Naive B cell (primary cell): ENCODE results near the gene KHDRBS2. TPM values are rescaled to one million over a fixed set of nuclear protein-coding genes. Genes with fewer than 3 reads are reported as not detected.

Experiments used
- ATAC-seq, 2 donors: fragments of 150-1000 bp; cut with Tn5 transposase; 2 replicates each; pipeline ENCODE4 v1.10.0; 2021; ENCODE audit warnings: low read depth in 2 of 2, mild to moderate bottlenecking in 2 of 2, moderate library complexity in 2 of 2
- DNase-seq: peaks from one replicate; pipeline ENCODE4 v3.0.0; 2022
- H3K27ac Mint-ChIP-seq, 6 donors: one replicate each; pipeline ENCODE4 v1.8.0; 2020 to 2022; ENCODE audit warnings: mild to moderate bottlenecking in 6 of 6, mixed read lengths in 6 of 6, moderate library complexity in 5 of 6, inconsistent platforms in 2 of 6
- H3K27me3 Mint-ChIP-seq, 3 donors: one replicate each; pipeline ENCODE4 v1.8.0; 2021 to 2022; ENCODE audit warnings: mixed read lengths in 3 of 3, mild to moderate bottlenecking in 1 of 3
- H3K36me3 Mint-ChIP-seq, 2 donors: one replicate each; pipeline ENCODE4 v1.8.0; 2020 to 2022; ENCODE audit warnings: mixed read lengths in 2 of 2, inconsistent platforms in 1 of 2, mild to moderate bottlenecking in 1 of 2
- H3K4me1 Mint-ChIP-seq, 3 donors: one replicate each; pipeline ENCODE4 v1.8.0; 2020 to 2022; ENCODE audit warnings: mixed read lengths in 3 of 3, inconsistent platforms in 1 of 3, mild to moderate bottlenecking in 1 of 3, moderate library complexity in 1 of 3
- H3K4me3 Mint-ChIP-seq, 8 donors: one replicate each; pipeline ENCODE4 v1.8.0; 2020 to 2022; ENCODE audit warnings: mild to moderate bottlenecking in 8 of 8, mixed read lengths in 8 of 8, moderate library complexity in 8 of 8, inconsistent platforms in 2 of 8
- H3K9me3 Mint-ChIP-seq, 7 donors: one replicate each; pipeline ENCODE4 v1.8.0; 2020 to 2022; ENCODE audit warnings: mixed read lengths in 7 of 7, mild to moderate bottlenecking in 5 of 7, inconsistent platforms in 2 of 7, moderate library complexity in 1 of 7
- polyA plus RNA-seq, 6 donors: library from polyadenylated mRNA; unstranded; fragments of 300-500 nt; fragmentation: Illumina TruSeq; gene quantifications; one replicate each; pipeline ENCODE4 v1.2.3, GENCODE V29; 2021; ENCODE audit warnings: low read depth in 6 of 6

Gene KHDRBS2
- polyA plus RNA-seq, 6 donors from 2014 or later: 7.5 to 16.0 (median 12.7) TPM

GRCh38 chr6:62272114-62272513 is 13.9 kb downstream of the KHDRBS2 start:
- H3K27ac Mint-ChIP-seq: no peak overlapping the region
- H3K4me1 Mint-ChIP-seq: peaks cover 4 to 18% (median 13%) of the 10 kb centered on the region in 3 donors
- no peaks in the 10 kb centered on the region for H3K27me3 Mint-ChIP-seq
- H3K4me3 Mint-ChIP-seq: no peak overlapping the region
- ATAC-seq (no peak), DNase-seq (no peak)
- no peaks in the 10 kb centered on the region for H3K9me3 Mint-ChIP-seq
- H3K36me3 Mint-ChIP-seq: no peaks in the 10 kb centered on the region

DNA sequence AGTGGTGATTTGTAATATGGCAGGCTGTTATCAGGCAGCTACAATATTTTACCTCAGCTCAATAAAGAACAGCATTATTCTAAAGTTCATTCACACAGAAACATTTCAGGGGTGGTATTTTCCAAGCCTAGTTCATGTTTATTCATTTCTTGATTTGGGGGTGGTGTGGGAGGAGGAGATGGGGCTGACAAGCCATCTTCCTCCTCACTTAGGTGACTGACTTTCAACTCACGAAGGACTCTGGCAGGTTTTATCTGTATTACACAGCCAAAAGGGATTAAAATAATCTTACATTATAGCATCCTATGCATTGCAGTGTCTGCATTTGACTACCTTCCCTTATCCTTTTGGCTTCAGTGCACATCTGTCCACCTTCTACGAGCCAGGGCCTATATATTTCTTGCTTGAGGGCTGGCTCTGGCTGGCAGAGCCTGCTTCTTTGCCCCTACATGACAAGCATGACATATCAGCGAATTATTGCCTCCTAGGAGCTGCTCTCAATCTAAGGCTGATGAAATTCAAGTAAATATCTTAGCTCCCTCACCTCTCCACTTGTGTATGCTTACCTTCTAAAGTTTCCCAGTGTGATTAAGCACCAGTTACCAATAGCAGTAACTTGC is 20.0 kb downstream of the KHDRBS2 start:
- peak overlapping the region in 3 of 8 donors; percentile 3 to 71 (median 39) for H3K4me3 Mint-ChIP-seq
- DNase-seq: no peak
- ATAC-seq: peak; percentile 38 to 45
- H3K27me3 Mint-ChIP-seq: no peaks in the 10 kb centered on the region
- peak overlapping the region in 3 of 6 donors; percentile 11 to 71 (median 30) for H3K27ac Mint-ChIP-seq
- no peaks in the 10 kb centered on the region for H3K36me3 Mint-ChIP-seq
- no peaks in the 10 kb centered on the region for H3K9me3 Mint-ChIP-seq
- H3K4me1 Mint-ChIP-seq: peaks cover 26 to 44% (median 33%) of the 10 kb centered on the region in 3 donors

DNA sequence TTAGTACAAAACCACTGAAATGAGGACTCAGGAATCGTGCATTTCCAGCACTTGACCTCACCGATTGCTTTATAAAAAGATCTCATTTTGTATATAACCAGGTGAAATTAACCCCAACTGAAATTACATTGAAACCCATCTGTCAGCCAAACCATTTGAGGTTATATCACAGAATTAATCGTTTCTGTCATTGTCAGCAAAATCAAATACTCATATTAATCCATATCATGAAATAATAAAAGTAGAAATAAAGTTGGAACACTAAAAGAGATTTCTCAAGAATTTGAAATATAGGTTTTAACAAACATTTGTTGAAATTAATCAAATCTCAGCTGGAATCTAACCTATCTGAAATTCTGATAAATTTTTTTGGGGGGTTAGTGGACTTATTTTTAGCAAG is 23.7 kb downstream of the KHDRBS2 start:
- H3K4me3 Mint-ChIP-seq: no peak overlapping the region
- ATAC-seq: no peak
- H3K4me1 Mint-ChIP-seq: peaks cover 22 to 38% (median 34%) of the 10 kb centered on the region in 3 donors
- H3K9me3 Mint-ChIP-seq: no peaks in the 10 kb centered on the region
- DNase-seq: no peak
- no peaks in the 10 kb centered on the region for H3K27me3 Mint-ChIP-seq
- no peak overlapping the region for H3K27ac Mint-ChIP-seq
- no peaks in the 10 kb centered on the region for H3K36me3 Mint-ChIP-seq

- no peak overlapping the region for H3K27ac Mint-ChIP-seq
- no peak for DNase-seq
Observed at GRCh38 chr6:62246087-62246486, 39.9 kb downstream of the KHDRBS2 start.

DNA sequence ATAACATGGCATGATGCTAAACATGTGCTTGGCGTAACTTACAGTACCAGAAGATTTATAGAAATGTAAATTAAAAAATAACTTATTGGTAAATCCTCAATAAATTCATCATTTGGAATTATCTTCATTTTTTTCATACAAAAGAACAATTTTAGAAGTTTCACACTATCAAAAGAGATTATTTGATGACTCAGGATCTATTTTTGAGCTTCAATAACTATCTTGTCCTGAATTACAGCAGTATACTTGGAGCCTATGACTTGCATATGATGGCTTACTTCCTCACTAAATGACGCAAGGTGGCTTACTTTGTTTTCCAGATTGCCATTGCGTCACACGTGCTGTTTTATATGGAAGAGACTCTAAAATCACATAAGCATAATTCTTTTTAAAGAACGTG is 49.2 kb downstream of the KHDRBS2 start:
- DNase-seq (no peak), ATAC-seq (no peak)
- Mint-ChIP-seq H3K27me3 (no peaks in the 10 kb centered on the region), H3K36me3 (peaks cover 0 to 9% of the 10 kb centered on the region in 2 donors), H3K4me3 (no peak overlapping the region), H3K4me1 (peaks cover 0 to 6% (median 0%) of the 10 kb centered on the region in 3 donors), H3K9me3 (peaks cover 0 to 10% (median 6%) of the 10 kb centered on the region in 7 donors), H3K27ac (no peak overlapping the region)

More at GRCh38 chr6:62246087-62246486, 39.9 kb downstream of the KHDRBS2 start:
- H3K9me3 Mint-ChIP-seq: no peaks in the 10 kb centered on the region
- ATAC-seq: no peak
- H3K27me3 Mint-ChIP-seq: no peaks in the 10 kb centered on the region
- H3K4me3 Mint-ChIP-seq: no peak overlapping the region
- H3K4me1 Mint-ChIP-seq: peaks cover 5 to 29% (median 26%) of the 10 kb centered on the region in 3 donors
- H3K36me3 Mint-ChIP-seq: no peaks in the 10 kb centered on the region

DNA sequence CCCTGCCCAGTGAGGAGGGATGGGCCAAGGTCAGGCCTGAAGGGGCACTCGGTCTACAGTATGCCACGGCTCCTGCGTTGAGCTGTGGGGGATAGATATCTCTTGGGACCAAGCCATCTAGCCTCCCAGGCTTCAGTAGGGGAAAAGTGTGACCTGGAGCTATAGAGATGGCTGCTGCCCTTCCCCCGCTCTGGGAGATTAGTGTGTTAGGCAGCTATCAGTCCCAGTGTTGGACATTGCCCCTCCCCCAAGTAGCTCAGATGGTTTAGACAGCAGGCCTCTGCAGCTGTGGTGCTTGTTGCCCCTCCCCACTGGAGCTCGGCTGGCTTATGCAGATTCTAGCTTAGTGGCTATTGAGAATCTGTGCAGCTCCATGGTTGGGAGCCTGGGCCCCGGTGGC is 56.8 kb downstream of the KHDRBS2 start:
- Mint-ChIP-seq H3K27me3 (no peaks in the 10 kb centered on the region), H3K36me3 (peaks cover 22 to 24% of the 10 kb centered on the region in 2 donors), H3K9me3 (peaks cover 3 to 55% (median 34%) of the 10 kb centered on the region in 7 donors), H3K4me3 (no peak overlapping the region), H3K4me1 (peaks cover 0 to 3% (median 0%) of the 10 kb centered on the region in 3 donors), H3K27ac (no peak overlapping the region)
- no peak for ATAC-seq
- DNase-seq: no peak

GRCh38 chr6:62217866-62218265 is 68.2 kb downstream of the KHDRBS2 start:
- Mint-ChIP-seq H3K4me3 (no peak overlapping the region), H3K27me3 (no peaks in the 10 kb centered on the region), H3K27ac (peak overlapping the region in 2 of 6 donors; percentile 17 to 87), H3K9me3 (peaks cover 0 to 25% (median 9%) of the 10 kb centered on the region in 7 donors), H3K36me3 (peaks cover 26 to 39% of the 10 kb centered on the region in 2 donors), H3K4me1 (peaks cover 16 to 20% (median 20%) of the 10 kb centered on the region in 3 donors)
- ATAC-seq: no peak
- DNase-seq: no peak

DNA sequence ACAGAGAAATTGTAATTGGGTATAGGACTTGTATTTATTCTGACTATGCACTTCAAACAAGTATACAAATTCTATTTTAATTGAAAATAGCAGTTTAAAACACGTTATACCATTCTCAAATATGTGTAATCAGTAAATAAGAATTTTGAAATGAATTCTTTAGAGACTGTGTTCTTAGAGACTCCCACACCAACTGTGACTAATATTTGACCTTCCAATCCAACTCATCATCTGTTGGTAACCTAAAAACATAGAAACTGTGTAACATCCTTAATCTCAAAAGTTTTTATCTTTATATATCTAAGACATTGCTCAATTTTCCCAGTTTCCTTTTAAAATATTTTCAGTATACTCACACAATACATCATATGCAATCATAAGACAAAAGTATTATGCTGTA is 83.9 kb downstream of the KHDRBS2 start:
- H3K9me3 Mint-ChIP-seq: peaks cover 0 to 7% (median 3%) of the 10 kb centered on the region in 7 donors
- no peak overlapping the region for H3K27ac Mint-ChIP-seq
- H3K36me3 Mint-ChIP-seq: peaks cover 0 to 8% of the 10 kb centered on the region in 2 donors
- DNase-seq: no peak
- peaks cover 33 to 51% (median 44%) of the 10 kb centered on the region in 3 donors for H3K4me1 Mint-ChIP-seq
- no peak overlapping the region for H3K4me3 Mint-ChIP-seq
- H3K27me3 Mint-ChIP-seq: no peaks in the 10 kb centered on the region
- ATAC-seq: no peak

DNA sequence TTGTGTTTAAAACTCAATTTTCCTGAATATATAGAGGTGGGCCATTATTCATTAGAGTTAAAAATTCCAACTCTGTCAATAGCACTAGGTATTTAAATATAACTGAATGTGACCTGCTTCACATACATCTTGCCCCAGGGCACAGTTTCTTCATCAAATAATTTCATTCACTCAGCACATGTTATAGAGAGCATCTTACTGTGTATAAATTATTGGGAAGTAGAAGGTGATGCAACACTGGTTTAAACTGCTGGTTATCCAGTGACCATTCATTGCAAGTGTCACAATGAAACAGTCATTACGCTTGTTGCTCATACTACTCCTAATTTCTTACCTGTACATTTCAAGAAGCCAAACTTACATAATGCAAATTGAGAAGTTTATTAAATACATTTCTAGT is 93.4 kb downstream of the KHDRBS2 start:
- no peak overlapping the region for H3K27ac Mint-ChIP-seq
- peaks cover 0 to 8% (median 2%) of the 10 kb centered on the region in 7 donors for H3K9me3 Mint-ChIP-seq
- H3K36me3 Mint-ChIP-seq: peaks cover 0 to 12% of the 10 kb centered on the region in 2 donors
- H3K4me3 Mint-ChIP-seq: no peak overlapping the region
- no peaks in the 10 kb centered on the region for H3K27me3 Mint-ChIP-seq
- H3K4me1 Mint-ChIP-seq: peaks cover 29 to 54% (median 33%) of the 10 kb centered on the region in 3 donors
- DNase-seq (no peak), ATAC-seq (no peak)

- Mint-ChIP-seq H3K4me1 (peaks cover 24 to 38% (median 37%) of the 10 kb centered on the region in 3 donors), H3K36me3 (peaks cover 18 to 23% of the 10 kb centered on the region in 2 donors), H3K4me3 (peak overlapping the region in 1 of 8 donors; percentile 5), H3K27me3 (no peaks in the 10 kb centered on the region), H3K9me3 (peaks cover 0 to 5% (median 0%) of the 10 kb centered on the region in 7 donors), H3K27ac (peak overlapping the region in 1 of 6 donors; percentile 46)
- no peak for DNase-seq
- ATAC-seq: no peak
Observed at GRCh38 chr6:62175195-62175594, 110.8 kb downstream of the KHDRBS2 start.

DNA sequence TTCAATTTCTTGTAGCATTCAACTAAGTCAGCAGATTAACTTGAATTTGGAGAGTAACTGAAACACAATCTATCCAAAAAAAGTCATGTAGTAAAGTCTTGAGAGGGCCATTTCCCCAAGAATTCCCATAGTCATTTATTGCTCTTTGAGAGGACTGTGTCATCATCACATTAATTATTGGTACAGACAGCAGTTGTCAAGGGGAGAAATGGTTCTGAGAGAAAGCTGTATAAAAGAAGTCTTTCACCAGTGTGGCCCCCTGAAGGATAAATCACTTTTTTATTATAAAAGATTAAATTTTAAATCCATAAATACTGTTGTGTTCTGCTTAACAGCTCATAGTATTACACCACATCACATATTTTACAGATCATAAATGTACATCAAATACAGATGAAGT is 111.5 kb downstream of the KHDRBS2 start:
- peaks cover 22 to 23% of the 10 kb centered on the region in 2 donors for H3K36me3 Mint-ChIP-seq
- H3K4me1 Mint-ChIP-seq: peaks cover 24 to 42% (median 37%) of the 10 kb centered on the region in 3 donors
- H3K4me3 Mint-ChIP-seq: no peak overlapping the region

GRCh38 chr6:62167736-62168135 is 118.3 kb downstream of the KHDRBS2 start:
- Mint-ChIP-seq H3K4me3 (no peak overlapping the region), H3K9me3 (peaks cover 4 to 13% (median 8%) of the 10 kb centered on the region in 7 donors), H3K27me3 (no peaks in the 10 kb centered on the region), H3K4me1 (peaks cover 18 to 31% (median 19%) of the 10 kb centered on the region in 3 donors), H3K36me3 (peaks cover 33 to 42% of the 10 kb centered on the region in 2 donors), H3K27ac (peak overlapping the region in 1 of 6 donors; percentile 63)
- ATAC-seq (no peak), DNase-seq (no peak)

More for the DNA sequence above, 111.5 kb downstream of the KHDRBS2 start:
- Mint-ChIP-seq H3K27ac (no peak overlapping the region), H3K9me3 (peaks cover 0 to 5% (median 0%) of the 10 kb centered on the region in 7 donors), H3K27me3 (no peaks in the 10 kb centered on the region)
- DNase-seq (no peak), ATAC-seq (no peak)

GRCh38 chr6:62162858-62163257 is 123.2 kb downstream of the KHDRBS2 start:
- Mint-ChIP-seq H3K4me3 (no peak overlapping the region), H3K4me1 (peaks cover 0 to 7% (median 7%) of the 10 kb centered on the region in 3 donors), H3K27me3 (no peaks in the 10 kb centered on the region), H3K9me3 (peaks cover 6 to 20% (median 13%) of the 10 kb centered on the region in 7 donors), H3K36me3 (peaks cover 25 to 28% of the 10 kb centered on the region in 2 donors), H3K27ac (no peak overlapping the region)
- ATAC-seq: no peak
- DNase-seq: no peak

GRCh38 chr6:62152796-62153195 is 133.2 kb downstream of the KHDRBS2 start:
- no peaks in the 10 kb centered on the region for H3K9me3 Mint-ChIP-seq
- DNase-seq (no peak), ATAC-seq (no peak)
- no peak overlapping the region for H3K4me3 Mint-ChIP-seq
- H3K27me3 Mint-ChIP-seq: no peaks in the 10 kb centered on the region
- no peak overlapping the region for H3K27ac Mint-ChIP-seq
- H3K4me1 Mint-ChIP-seq: peaks cover 0 to 9% (median 2%) of the 10 kb centered on the region in 3 donors
- no peaks in the 10 kb centered on the region for H3K36me3 Mint-ChIP-seq
